ENCODE measurements around the gene ZNF714.

GRCh38 chr19:21087871-21088270, 5.9 kb downstream of the ZNF714 start:
- TF ChIP-seq CTCF (IDR thresholded peaks at IDR 0.05) (no peak), POLR2A (IDR thresholded peaks at IDR 0.05) (no peak)

Measured in thyroid gland (tissue), 4 donors.